ENCODE data around the gene GBE1. TPM values are rescaled to one million over a fixed set of nuclear protein-coding genes. Genes with fewer than 3 reads are reported as not detected.

Gene GBE1
- total RNA-seq, 2 donors from 2014 or later, result 60.1 to 67.1 TPM

DNA sequence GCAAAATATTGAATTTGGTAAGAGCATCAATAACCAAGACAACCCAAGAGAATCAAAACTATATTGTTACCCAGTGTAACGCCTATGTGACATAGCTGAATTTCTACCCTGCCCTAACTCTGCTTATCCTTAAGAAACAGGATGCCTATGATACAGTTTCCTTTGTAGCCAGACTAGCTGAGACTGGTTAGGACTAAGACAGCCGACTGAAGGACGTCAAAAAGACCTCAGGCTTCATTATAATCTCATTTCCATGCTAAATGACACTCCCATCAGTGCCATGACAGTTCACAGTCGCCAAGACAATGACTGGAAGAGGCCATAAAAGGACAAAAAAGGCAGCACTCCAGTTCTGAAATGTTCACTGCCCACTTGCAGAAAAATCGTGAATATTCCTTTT, 66.8 kb downstream of the GBE1 start:
- ATAC-seq (ENCODE audit: insufficient number of reproducible peaks, low FRiP score, low read depth), result no peak
- H3K27me3 ChIP-seq (replicated peaks; ENCODE audit: insufficient read depth), result no peaks in the 10 kb centered on the region

DNA sequence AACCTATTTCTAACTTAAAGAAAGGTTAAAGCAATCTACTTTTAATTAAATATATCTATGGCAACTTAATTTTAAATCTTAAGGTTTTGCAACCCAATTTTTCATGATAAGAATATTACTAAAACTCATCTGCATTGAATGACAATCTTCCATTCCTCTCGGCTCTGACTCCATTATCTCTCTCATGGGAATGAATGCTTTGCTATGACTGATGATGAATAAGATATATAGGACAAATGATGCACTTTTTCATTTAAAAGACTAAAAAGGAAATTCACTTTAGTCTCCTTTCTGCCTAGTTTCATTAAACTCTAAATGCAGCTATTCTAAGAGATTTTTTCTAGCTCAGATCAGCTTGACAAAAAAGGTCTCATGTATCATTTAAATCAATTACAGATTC, 68.7 kb downstream of the GBE1 start:
- Histone ChIP-seq H3K27ac (no peak overlapping the region), H3K9me3 (no peaks in the 10 kb centered on the region), H3K4me1 (ENCODE audit: control insufficient read depth in 1 of 2, low read depth in 2 of 2) (no peaks in the 10 kb centered on the region), H3K27me3 (replicated peaks; ENCODE audit: insufficient read depth) (no peaks in the 10 kb centered on the region), H3K36me3 (no peaks in the 10 kb centered on the region), H3K4me3 (no peak overlapping the region)
- no peak for DNase-seq (ENCODE audit: low spot score)
- TF ChIP-seq, protein P1, sequence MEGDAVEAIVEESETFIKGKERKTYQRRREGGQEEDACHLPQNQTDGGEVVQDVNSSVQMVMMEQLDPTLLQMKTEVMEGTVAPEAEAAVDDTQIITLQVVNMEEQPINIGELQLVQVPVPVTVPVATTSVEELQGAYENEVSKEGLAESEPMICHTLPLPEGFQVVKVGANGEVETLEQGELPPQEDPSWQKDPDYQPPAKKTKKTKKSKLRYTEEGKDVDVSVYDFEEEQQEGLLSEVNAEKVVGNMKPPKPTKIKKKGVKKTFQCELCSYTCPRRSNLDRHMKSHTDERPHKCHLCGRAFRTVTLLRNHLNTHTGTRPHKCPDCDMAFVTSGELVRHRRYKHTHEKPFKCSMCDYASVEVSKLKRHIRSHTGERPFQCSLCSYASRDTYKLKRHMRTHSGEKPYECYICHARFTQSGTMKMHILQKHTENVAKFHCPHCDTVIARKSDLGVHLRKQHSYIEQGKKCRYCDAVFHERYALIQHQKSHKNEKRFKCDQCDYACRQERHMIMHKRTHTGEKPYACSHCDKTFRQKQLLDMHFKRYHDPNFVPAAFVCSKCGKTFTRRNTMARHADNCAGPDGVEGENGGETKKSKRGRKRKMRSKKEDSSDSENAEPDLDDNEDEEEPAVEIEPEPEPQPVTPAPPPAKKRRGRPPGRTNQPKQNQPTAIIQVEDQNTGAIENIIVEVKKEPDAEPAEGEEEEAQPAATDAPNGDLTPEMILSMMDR (IDR thresholded peaks at IDR 0.05), result no peak
- ATAC-seq (ENCODE audit: insufficient number of reproducible peaks, low FRiP score, low read depth), result no peak

More for the DNA sequence above, 66.8 kb downstream of the GBE1 start:
- no peak overlapping the region for H3K27ac ChIP-seq
- H3K36me3 ChIP-seq, result no peaks in the 10 kb centered on the region
- no peaks in the 10 kb centered on the region for H3K9me3 ChIP-seq
- H3K4me3 ChIP-seq, result no peak overlapping the region
- TF ChIP-seq, protein P1 (IDR thresholded peaks at IDR 0.05), result no peak
- no peak for DNase-seq (ENCODE audit: low spot score)
- H3K4me1 ChIP-seq (ENCODE audit: control insufficient read depth in 1 of 2, low read depth in 2 of 2), result no peaks in the 10 kb centered on the region

DNA sequence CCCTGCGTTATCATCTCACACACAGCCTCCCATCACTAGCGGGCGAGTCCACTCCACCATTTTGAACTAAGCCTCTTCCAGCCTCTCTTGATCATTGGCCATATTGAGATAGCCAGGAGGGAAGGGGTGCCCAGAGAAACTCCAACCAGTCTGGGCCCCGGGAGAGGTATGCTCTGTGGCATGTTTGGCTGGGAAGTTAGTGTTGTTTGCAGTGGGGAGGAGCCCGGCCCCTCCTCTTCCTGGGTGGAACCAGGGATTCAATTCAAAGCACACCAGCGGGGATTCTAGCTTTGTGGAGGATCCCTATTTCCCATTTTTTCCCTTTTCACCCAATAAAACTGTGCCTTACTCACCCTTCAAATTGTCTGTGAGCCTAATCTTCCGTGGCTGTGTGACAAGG, 71.8 kb downstream of the GBE1 start:
- Histone ChIP-seq H3K36me3 (no peaks in the 10 kb centered on the region), H3K9me3 (no peaks in the 10 kb centered on the region), H3K27ac (no peak overlapping the region), H3K4me3 (no peak overlapping the region), H3K4me1 (ENCODE audit: control insufficient read depth in 1 of 2, low read depth in 2 of 2) (no peaks in the 10 kb centered on the region), H3K27me3 (replicated peaks; ENCODE audit: insufficient read depth) (no peaks in the 10 kb centered on the region)
- TF ChIP-seq, protein P1 (IDR thresholded peaks at IDR 0.05), result no peak
- ATAC-seq (ENCODE audit: insufficient number of reproducible peaks, low FRiP score, low read depth) (no peak), DNase-seq (ENCODE audit: low spot score) (no peak)

DNA sequence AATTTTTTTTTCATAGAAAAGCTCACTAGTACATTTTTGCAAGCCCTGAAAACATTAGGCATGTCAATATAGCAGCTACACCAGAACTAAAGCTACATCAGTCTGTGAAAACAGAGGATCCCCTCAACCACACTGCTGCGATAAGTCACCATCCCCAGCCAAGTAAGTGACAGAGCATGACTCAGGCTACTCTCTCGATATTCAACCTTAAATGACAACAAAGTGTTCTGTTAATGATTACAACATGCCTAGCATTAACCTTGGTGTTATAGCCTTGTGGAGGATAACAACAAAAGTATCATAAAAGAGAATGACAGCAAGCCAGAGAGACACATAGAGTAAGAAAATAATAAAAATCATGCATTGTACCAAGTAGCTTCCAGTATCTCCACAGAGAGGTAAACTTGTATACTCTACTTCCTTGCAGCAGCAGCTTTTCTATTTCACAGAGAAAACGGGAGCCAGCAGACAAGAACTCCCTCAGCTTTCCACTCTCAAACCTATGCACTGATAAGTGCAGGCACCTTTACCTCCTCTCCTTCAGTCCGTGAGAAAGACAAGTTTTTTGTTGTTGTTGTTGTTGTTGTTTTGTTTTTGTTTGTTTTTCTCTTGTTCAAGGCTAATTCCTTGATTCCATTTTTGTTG, 76.6 kb downstream of the GBE1 start:
- TF ChIP-seq, protein P1 (IDR thresholded peaks at IDR 0.05), result no peak
- no peak for DNase-seq (ENCODE audit: low spot score)
- no peak overlapping the region for H3K27ac ChIP-seq
- H3K27me3 ChIP-seq (replicated peaks; ENCODE audit: insufficient read depth), result no peaks in the 10 kb centered on the region
- no peak overlapping the region for H3K4me3 ChIP-seq
- no peak for ATAC-seq (ENCODE audit: insufficient number of reproducible peaks, low FRiP score, low read depth)
- no peaks in the 10 kb centered on the region for H3K9me3 ChIP-seq
- H3K4me1 ChIP-seq (ENCODE audit: control insufficient read depth in 1 of 2, low read depth in 2 of 2), result no peaks in the 10 kb centered on the region
- no peaks in the 10 kb centered on the region for H3K36me3 ChIP-seq

DNA sequence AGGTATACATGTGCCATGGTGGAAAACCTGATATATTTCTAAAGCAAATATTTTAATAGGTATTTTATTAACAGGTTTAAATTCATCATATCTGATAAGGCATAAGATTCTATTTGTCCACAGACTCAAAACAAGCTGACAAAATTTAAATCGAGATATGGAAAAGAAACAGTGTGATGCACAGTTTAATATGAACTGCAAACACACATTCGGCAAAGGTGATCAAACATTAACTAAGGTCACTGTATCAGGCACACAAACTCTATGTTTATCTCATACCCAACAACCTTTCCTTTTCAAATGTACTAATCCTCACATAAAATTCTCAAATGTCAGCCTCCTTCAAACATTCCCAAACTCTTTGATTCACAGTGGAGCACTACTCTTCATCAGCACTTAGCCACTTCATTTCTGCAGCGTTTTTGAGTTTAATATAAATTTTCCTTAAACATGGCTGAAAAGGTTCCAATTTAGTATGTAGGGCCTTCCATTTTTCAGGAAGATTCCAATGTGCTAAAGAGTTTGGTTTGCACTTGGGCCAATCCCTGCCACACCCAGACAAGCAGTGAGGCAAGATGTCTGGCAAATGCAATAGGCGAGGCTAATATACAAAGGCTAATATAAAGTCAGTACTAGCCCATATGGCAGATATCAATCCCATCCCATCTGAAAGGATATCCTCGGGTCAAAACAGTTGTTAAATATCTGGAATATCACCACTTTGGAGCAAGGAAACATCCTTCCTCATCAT, 84.6 kb downstream of the GBE1 start:
- no peak overlapping the region for H3K27ac ChIP-seq
- H3K9me3 ChIP-seq, result no peaks in the 10 kb centered on the region
- peaks cover 0 to 3% of the 10 kb centered on the region in 2 donors for H3K4me1 ChIP-seq (ENCODE audit: control insufficient read depth in 1 of 2, low read depth in 2 of 2)
- no peaks in the 10 kb centered on the region for H3K36me3 ChIP-seq
- DNase-seq (ENCODE audit: low spot score), result no peak
- TF ChIP-seq, protein P1 (IDR thresholded peaks at IDR 0.05), result no peak
- no peaks in the 10 kb centered on the region for H3K27me3 ChIP-seq (replicated peaks; ENCODE audit: insufficient read depth)
- no peak for ATAC-seq (ENCODE audit: insufficient number of reproducible peaks, low FRiP score, low read depth)
- H3K4me3 ChIP-seq, result no peak overlapping the region
